GM04504 (cell line): Measurements from ENCODE around the gene EGFL7.

Experiments used
- DNase-seq: peaks from one replicate; pipeline ENCODE4 v3.0.0-alpha.2; 2012; ENCODE audit warnings: low read depth

The EGFL7 gene

DNA sequence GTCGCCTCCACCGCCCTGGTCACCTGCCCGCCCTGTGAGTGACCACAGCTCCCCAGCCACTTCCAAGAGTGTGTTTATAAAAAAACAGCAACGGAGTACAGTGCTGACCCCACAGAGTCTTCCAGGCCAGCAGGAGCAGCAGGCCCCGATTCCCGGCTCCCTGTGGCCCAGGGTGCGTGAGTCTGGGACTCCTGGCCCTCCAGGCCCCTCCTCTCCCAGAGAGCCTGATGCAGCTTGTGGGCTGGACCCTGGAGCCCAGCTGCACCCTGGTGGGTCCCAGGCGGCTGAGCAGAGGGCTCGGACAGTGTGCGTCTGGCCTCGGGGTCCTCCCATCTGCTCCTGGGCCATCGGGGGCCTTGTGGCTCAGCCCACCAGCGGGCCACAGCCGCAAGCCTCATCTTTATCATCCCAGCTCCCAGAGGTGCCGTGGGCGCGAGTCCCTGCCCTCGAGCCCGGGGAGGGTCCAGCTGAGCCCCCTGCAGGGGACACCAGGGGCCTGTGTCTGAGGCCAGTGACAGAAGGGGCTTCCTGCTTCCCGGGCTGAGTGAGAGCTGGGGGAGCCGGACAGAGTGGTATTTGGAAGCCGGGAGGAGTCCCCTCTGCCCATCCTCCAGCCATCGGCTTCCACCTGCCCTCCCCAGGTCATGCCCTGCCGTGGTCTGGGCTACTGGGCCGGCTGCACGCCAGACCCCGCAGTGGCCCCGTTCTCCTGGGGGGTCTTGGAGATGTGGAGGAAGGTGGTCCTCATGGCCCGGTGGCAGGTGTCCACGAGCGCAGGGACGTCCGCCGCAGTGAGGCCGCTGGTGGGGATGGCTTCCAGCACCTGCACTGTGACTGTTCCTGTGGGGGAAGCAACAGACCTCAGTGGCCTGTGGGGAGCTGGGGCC, 10.6 kb downstream of the EGFL7 start:
- DNase-seq: no peak

DNA sequence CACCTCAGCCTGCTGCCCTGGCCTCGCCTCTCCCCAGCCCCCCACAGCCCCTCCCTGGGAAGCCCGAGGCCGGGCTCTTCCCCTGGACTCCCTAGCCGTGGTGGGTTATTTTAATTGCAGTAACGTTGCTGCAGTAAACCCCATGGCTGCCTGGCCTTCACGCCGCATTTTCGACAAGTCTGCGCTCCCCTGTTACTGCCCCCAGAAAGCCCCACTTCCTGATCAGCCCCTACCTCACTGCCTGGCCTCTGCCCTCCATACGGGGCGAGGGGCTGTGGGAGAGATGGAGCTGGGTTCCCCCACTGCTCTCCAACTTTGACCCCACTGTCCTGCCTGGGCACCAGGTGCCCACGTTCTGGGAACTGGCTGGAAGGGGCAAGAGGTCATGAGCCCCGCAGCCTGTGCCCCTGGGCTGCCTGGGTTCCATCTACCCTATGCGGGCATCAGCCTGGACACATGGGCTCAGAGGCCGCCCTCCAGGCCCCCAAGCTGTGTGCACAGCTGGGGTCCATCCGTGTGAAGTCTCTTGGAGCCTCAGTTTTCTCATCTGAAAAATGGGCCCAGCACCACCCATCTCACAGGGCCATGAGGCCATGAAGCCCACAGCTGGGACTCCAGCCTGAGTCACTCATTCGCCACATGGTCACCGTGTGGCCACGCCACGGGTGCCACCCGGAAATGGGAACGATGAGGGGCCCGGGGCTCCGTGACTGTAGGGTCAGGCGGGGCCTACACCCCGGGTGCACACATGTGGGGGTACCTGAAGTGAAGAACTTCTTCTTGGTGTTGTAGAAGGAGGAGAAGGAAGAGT, 11.5 kb downstream of the EGFL7 start:
- no peak for DNase-seq

DNA sequence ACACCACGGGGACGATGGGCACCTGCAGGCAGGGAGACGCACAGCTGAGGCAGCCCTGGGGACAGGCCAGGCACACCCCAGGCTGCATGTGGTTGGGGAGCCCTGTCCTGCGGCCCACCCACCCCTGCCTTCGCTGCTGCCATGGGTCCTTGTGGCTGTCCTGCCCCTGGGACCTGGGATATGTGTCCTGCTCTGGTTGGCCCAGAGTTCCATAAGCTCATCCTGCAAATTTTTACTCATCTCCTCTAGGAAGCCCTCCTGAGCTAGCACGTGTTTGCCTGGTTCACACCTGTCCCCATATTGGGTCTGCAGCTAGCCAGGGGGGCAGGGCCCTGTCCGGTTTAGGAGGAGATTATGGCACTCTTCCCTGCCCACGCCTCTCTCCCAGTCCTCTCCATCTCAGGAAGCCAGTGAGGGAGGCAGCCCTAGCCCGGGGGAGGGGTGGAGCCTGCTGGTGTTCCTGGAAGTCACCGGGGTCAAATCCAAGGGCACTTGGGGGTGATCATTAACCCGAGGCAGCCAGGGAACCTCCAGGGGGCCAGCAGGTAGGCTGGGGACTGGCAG, 12.2 kb downstream of the EGFL7 start:
- no peak for DNase-seq

DNA sequence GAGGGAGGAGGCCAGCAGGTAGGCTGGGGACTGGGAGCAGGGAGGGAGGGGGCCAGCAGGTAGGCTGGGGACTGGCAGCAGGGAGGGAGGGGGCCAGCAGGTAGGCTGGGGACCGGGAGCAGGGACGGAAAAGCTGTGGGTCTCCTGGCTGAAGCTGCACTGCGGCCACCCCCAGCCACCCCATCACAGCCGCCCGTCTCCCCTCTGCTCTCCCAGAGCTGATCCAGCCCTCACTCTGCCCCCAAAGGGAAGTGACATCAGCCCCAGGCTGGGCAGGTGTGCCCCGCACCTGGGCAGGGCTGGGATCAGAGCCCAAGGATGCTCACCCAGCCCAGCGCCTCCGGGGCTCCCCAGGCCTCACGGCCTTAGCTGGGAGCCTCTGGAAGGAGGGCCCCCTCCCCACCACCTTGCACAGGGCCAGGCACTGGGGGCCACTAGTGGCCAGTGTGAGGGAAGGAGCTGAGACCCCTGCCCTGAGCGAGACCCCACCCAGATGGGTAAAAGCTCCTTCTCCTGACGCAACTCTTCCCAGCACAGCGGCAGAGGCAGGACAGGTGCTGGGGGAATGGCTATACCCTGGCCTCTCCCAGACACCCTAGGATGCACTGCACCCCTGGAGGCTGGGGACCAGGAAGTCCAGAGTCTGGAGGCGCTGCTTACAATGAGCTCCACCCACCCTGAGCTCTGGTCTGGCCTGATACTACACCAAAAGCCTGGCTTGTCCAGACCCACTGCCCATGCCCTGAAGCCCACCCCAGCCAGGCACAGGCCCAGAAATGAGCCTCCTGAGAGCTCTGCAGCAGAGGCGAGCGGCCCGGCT, 13.0 kb downstream of the EGFL7 start:
- DNase-seq: no peak

DNA sequence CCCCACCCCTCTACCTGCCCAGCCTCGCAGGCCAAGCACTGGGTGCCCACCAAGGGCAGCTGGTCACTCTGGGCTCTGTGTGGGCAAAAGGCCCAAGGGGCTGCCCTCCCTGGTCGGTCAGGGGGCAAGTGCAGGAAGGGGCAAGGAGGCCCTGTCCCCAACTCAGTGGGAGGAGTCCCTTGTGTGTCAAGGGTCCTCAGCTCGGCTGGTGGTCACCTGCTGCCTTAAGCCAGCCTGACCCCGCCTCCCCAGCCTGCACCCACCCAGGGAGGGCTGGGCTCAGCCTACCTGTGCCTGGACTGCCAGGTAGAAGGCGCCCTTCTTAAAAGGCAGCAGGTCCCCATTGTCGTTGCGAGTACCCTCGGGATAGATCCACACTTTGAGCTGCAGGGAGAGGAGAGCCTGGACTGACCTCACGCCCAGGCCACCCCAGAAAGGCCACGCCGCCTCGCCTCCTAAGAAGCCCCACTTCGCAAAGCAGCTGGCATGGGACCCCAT, 13.6 kb downstream of the EGFL7 start:
- no peak for DNase-seq

DNA sequence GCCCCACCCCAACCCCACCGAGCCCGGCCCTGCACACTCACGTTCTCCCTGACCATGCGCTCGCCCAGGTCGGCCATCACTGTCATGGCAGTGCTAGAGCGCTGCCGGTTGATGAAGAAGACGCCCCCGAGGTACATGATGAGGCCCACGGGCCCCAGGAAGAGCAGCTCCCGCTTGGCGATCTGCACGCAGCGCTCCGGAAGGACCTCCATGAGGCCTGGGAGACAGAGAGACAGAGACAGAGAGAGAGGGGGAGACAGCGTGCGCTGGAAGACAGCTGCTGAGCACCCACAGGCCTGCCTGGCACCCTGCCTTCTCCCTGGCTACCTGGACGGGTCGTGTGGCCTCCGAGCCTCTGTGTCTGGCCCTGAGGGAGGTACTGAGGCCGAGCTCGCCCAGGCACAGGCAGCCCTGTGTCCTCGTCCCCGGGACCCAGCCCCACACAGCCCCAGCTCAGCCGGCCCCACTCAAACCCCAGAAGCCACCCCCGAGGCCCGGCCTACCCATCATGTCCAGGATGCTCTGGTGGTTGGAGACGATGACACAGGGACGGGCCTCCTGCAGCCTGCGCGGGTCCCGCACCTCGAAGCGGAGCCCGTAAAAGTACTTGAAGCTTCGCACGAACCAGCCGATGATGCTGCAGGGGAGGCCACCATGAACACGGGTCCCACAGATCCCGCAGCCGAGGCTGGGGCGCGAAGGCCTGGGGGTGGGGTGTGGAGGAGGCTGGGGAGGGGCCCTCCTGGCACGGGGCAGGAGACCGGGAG, 14.4 kb downstream of the EGFL7 start:
- no peak for DNase-seq

DNA sequence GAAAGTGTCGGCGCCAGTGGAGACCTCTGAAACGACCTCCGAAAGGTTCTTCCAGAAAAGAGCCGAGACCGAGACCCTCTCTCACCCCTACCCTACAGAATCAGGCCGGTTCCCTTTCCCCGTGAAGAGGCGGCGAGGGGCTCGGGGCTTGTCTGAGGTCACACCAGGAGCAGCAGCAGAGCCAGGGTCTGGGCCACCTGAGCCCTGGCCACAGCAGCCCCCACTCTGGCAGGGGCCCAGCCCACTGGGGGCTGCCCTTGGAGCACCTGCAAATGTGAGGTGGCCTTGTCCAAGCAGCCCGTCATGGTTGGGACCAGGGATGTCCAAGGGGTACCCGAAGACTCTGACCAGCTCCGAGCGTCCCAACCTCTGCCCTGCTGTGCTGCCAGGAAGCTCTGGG, 15.3 kb downstream of the EGFL7 start:
- no peak for DNase-seq

DNA sequence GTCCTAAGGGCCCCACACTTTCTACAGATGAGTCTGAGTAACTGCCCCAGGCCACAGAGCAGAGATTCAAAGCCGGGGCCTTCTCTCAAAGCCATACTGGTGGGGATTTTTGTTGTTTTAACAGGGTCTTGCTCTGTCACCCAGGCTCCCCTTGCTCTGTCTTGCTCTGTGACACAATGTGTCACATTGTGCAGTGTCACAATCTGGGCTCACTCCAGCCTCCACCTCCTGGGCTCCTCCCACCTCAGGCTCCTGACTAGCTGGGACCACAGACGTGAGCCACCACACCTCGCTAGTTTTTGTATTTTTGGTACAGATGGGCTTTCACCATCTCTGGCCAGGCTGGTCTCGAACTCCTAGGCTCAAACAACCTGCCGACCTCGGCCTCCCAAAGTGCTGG, 15.9 kb downstream of the EGFL7 start:
- no peak for DNase-seq

DNA sequence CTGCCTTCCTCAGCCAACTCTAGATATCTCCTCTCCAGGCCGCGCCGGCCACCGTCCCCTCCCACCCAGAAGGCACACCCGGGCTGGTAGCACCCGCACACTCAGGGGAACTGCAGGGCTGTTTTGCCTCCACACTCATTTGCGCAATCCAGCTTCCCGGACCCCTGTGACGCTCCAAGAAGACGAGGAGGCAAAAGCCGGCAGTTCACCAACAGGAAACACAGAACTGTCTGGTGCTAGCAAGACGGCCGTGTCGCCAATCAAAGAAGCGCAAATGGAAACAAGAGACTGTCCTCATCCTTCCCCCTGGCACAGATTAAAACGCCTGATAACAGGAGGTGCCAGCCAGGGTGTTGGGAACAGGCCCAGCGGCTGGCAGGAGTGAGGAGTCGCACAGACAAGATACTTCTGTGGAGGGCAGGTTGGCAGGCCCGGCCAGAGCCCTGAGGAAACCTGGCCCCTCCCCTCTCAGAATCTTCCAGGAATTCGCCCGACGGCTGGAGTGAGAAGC, 16.8 kb downstream of the EGFL7 start:
- no peak for DNase-seq

DNA sequence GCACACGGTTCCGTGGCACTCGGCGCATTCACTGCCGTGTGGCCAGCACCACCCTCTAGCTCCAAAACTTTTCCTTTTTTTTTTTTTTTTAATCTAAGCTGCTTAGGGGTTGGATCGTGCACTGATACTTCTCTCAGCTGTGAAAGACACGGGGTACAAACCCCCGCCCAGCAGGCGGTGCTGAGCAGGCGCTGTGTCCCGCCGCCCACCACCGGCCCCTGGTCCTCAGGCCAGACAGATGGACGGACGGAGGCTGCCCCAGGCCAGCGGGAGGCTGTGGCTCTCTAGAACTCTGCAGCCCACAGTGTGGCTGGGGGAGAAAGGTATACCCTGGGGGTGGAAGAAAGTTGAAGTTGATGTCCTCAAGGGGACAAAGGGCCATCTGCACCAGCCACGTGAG, 18.3 kb downstream of the EGFL7 start:
- no peak for DNase-seq

DNA sequence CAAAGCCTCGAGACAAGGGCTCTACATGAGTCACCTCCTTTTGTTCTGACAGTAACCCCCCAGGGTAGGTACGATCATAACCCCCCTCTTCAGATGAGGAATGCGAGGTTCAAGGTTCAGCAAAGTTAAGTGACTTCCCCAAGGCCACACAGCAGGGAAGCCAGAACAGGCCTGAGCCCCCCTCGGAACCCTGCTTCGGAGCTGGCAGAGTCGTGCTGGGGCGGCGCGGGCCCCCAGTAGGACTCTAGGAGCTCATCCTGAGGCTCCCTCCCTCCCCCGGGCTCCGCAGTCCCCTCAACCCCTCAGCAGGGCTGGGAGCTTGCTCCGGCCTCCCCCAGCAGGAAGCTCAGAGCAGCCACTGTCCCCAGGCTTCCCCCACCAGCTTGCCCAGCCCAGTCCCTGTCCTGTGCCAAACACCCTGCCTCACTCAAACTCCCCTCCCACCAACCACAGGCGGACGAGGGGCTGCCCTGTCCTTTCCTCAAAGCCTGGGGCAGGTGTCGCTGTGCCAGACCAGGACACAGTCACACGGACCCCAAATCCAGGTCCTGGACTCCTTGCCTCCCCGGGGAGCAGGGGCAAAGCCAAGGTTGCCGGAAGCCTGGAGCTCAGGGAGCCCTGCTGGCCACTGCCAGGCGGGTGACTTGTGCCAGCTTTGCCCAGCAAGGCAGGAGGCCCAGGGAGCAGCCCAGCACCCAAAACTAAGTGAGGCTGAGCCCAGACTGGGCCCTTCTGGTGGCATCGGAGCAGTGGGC, 19.4 kb downstream of the EGFL7 start:
- DNase-seq: no peak

DNA sequence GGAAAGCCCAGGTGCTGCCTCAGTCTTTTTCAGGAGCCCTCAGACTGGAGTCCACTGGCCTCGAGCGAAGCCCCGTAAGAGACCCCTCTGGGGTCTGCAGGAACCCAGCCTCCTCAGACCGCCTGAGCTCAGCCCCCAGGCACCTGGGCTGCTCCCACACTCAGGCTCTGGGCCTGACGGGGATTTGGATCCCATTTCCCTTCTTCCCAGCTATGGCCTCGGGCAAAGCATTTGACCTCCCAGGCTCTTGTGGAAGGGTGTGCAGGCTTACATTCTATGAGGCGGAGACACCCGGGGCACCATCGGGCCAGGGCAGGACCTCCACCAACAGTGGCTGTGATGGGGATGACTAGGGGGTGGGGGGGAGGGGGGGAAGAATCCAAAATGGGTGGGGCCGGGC, 20.0 kb downstream of the EGFL7 start:
- DNase-seq: no peak

DNA sequence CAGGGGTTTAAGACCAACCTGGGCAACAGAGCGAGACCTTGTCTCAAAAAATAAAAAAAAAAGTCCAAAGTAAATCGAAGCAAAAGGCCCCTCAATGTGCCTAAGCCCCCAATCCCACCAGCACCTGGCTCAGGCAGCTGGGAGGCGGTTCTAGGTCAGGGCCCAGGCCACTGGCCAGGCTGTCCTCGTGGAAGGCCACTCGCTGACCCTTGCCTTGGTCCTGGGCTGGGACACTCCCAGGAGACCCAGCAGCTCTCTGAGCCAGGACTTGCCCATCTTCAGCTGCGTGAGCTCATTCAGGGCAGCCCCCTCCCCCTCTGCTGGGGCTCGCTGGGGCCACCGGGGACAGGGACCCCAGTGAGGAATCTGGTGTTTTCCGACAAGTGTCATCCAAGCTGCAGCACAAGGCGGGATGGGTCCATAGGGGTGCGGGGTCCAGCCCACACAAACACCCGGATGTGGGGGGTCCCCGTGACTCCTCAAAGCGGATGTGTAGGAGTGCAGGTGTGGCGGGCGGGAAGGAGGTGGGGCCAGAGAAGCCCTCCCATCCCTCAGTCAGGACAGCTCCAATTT, 20.5 kb downstream of the EGFL7 start:
- DNase-seq: no peak

DNA sequence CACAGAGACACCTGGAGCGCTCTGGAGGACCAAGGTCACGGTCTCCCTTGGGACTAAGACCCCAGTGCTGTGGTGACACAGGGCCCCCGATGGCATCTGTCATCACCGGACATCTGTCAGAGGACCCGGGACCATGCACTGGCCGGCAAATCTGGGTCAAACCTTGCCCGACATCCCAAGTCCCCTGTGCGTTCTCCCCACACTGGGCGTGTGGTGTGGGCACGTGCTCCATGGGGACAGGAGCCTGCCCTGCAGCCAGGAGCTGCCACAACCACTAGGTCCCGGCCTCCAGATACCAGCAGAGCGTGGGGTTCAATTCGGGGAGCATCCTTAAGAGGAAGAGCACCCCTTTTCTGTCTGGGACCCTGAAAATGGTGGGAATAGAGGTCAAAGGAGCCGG, 21.0 kb downstream of the EGFL7 start:
- no peak for DNase-seq

DNA sequence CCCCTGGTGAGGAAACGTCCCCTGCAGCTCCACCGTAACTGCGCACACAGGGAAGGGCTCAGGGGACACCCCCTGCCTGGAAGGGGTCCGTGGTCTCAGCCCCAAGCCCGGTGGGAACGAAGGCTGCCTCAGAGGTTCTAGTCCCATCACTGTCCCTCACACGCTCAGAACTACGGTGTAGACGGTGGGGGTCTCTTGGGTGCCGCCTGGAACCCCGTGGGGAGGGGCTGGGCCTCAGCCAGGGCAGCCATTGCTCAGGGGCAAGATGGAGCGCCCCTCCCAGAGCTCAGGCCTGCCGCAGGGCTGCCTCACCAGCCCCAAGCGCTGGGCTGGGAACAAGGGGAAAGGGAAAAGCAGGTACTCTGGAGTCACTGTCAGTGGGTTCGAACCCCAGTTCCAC, 21.6 kb downstream of the EGFL7 start:
- no peak for DNase-seq

DNA sequence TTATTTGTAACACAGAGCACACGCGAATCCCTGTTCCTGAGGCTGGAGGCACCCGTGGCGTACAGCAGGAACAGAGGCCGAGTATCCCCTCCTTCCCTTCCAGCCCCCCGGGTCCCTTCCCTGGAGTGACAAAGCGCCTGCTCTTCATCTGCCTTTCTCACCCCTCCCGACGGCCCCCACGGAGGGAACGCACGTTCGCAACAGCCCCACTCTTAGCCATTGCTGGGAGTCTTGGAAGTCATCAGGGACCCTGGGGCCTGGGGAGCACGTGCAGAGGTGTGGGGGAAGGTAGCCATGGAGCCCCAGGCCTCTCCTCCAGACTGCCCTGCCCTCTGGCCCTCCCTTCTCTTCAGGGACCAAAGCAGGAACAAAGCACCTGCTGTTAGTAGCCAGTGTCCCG, 22.1 kb downstream of the EGFL7 start:
- DNase-seq: no peak

DNA sequence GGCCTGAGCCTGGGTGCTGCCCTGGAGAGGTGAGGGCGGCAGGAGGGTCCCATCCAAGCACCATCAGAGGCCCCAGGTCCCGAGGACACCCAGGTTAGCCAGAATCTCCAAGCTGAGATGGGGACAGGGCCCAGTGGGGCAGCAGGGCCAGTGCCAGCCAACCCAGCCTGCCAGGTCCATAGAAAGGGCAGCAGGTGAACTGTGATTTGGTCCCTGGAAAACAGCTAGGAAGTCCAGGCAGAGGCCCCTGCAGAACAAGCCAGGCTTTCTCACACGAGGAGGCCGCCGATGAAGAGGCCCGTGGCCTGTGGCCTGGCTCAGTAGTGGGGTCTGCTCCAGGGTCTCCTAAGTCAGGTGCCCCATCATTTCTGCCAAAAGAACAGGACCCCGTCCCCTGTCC, 22.5 kb downstream of the EGFL7 start:
- no peak for DNase-seq

DNA sequence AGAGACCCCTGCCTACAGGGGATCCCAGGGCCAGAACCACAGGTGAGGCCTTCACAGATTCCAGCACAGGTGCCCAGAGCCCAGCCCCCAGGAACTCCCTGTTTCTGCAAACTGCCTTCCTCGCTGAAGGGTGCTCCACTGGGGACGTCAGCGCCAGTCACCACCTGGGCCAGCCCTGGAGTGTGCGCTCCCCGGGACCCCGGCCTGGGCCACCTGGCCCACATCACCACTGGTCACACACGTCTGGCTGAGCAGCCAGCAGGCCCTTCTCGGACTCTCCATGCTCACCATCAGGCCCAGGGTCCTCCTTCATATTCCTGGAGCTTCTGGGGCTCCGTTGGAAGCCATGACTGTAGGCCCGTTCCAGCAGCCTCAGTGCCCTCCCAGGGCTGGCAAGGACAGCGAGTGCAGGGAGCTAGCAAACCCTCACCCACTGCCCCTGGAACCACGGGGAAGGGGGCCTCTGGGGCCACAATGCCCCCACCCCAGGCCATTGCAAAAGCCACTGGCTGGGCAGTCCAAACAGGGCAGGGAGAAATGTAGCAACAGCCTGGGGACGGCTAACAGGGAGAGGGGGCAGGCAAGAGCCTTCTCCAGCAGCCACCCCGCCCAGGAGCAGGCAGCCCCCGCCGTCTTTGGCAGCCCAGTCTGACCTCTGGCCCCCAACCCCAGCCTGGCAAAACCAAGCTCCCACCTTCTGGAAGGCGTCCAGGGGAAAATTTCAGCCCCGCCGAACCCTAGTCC, 23.2 kb downstream of the EGFL7 start:
- DNase-seq: no peak

DNA sequence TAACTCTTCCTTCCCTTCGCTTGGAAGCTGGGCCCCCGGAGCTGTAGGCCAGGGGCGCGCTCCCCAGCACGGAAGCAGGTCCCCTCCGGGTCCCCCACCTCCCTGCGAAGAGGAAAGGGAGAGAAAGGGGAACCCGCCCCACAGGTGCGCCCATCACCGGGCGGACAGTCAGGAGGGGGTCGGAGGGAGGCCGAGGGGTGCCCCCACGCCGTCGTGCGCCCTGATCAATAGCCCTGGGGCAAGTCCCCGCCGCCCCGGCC, 23.7 kb downstream of the EGFL7 start:
- no peak for DNase-seq
